Stimulated activated naive B cell treated with anti-CD40 and anti-IgM and Interleukin-4, amounts not matched to agents 10 μg/mL and 1 μg/mL and 100 μg/mL, for 72 hours (primary cell): ENCODE results near the gene GRWD1.

Source experiments
- ATAC-seq, 2 donors: fragments of 150-1000 bp; cut with Tn5 transposase; replicated peaks; 2 replicates each; pipeline ENCODE4 v1.10.0; 2021; ENCODE audit warnings: moderate library complexity in 1 of 2
- DNase-seq: peaks from one replicate; pipeline ENCODE4 v3.0.0; 2021
- H3K27ac Mint-ChIP-seq: one replicate; pipeline ENCODE4 v1.8.0; 2022; ENCODE audit warnings: mild to moderate bottlenecking, mixed read lengths
- H3K27me3 Mint-ChIP-seq, 2 donors: one replicate each; pipeline ENCODE4 v1.8.0; 2022; ENCODE audit warnings: mixed read lengths in 2 of 2
- H3K36me3 Mint-ChIP-seq, 2 donors: one replicate each; pipeline ENCODE4 v1.8.0; 2022; ENCODE audit warnings: mixed read lengths in 2 of 2, mild to moderate bottlenecking in 1 of 2
- H3K4me1 Mint-ChIP-seq, 2 donors: one replicate each; pipeline ENCODE4 v1.8.0; 2022; ENCODE audit warnings: mixed read lengths in 2 of 2, mild to moderate bottlenecking in 1 of 2
- H3K4me3 Mint-ChIP-seq, 2 donors: one replicate each; pipeline ENCODE4 v1.8.0; 2022; ENCODE audit warnings: mild to moderate bottlenecking in 2 of 2, mixed read lengths in 2 of 2, moderate library complexity in 1 of 2
- H3K9me3 Mint-ChIP-seq, 2 donors: one replicate each; pipeline ENCODE4 v1.8.0; 2022; ENCODE audit warnings: mixed read lengths in 2 of 2, mild to moderate bottlenecking in 1 of 2

GRWD1 gene

GRCh38 chr19:48455171-48455907 is 9.6 kb downstream of the GRWD1 start, which contains the start of gene KCNJ14:
KCNJ14 (plus strand) TSS chr19:48455574; CDS start chr19:48461725, 6,151 bp downstream.
- H3K27ac Mint-ChIP-seq, result peak within 1 kb of the TSS; percentile 62

GRCh38 chr19:48455908-48456562 is 10.3 kb downstream of the GRWD1 start:
- Mint-ChIP-seq H3K4me3 (no peak overlapping the region), H3K27me3 (no peaks in the 10 kb centered on the region), H3K36me3 (peaks cover 35 to 62% of the 10 kb centered on the region in 2 donors), H3K4me1 (peaks cover 10 to 34% of the 10 kb centered on the region in 2 donors), H3K27ac (peak overlapping the region; percentile 62), H3K9me3 (no peaks in the 10 kb centered on the region)
- DNase-seq (no peak), ATAC-seq (peak in 1 of 2 donors; percentile 21)

More at GRCh38 chr19:48455171-48455907, 9.6 kb downstream of the GRWD1 start, which contains the start of gene KCNJ14:
- no peak for DNase-seq
- Mint-ChIP-seq H3K27me3 (no peaks in the 10 kb centered on the region), H3K36me3 (peaks cover 35 to 64% of the 10 kb centered on the region in 2 donors), H3K4me3 (no peak within 1 kb of the TSS), H3K9me3 (no peaks in the 10 kb centered on the region), H3K4me1 (peaks cover 10 to 34% of the 10 kb centered on the region in 2 donors)
- ATAC-seq, result no peak

- DNase-seq, result no peak
- H3K9me3 Mint-ChIP-seq, result no peaks in the 10 kb centered on the region
- H3K27me3 Mint-ChIP-seq, result no peaks in the 10 kb centered on the region
- H3K36me3 Mint-ChIP-seq, result peaks cover 27 to 59% of the 10 kb centered on the region in 2 donors
- no peak overlapping the region for H3K27ac Mint-ChIP-seq
- ATAC-seq, result no peak
- peaks cover 10 to 28% of the 10 kb centered on the region in 2 donors for H3K4me1 Mint-ChIP-seq
- H3K4me3 Mint-ChIP-seq, result no peak overlapping the region
These were observed 11.1 kb downstream of the GRWD1 start for GRCh38 chr19:48456864-48457263.

GRCh38 chr19:48458016-48458415 is 12.2 kb downstream of the GRWD1 start:
- Mint-ChIP-seq H3K4me1 (peaks cover 12 to 23% of the 10 kb centered on the region in 2 donors), H3K36me3 (peaks cover 30 to 58% of the 10 kb centered on the region in 2 donors), H3K9me3 (peaks cover 0 to 1% of the 10 kb centered on the region in 2 donors), H3K27ac (no peak overlapping the region), H3K4me3 (no peak overlapping the region), H3K27me3 (no peaks in the 10 kb centered on the region)
- DNase-seq (no peak), ATAC-seq (no peak)

GRCh38 chr19:48461651-48461981 is 15.8 kb downstream of the GRWD1 start:
- DNase-seq (no peak), ATAC-seq (no peak)
- Mint-ChIP-seq H3K36me3 (peaks cover 27 to 51% of the 10 kb centered on the region in 2 donors), H3K9me3 (peaks cover 0 to 1% of the 10 kb centered on the region in 2 donors), H3K4me3 (no peak overlapping the region), H3K27me3 (no peaks in the 10 kb centered on the region), H3K4me1 (peaks cover 0 to 2% of the 10 kb centered on the region in 2 donors), H3K27ac (no peak overlapping the region)

- DNase-seq (no peak), ATAC-seq (peak; percentile 50 to 62)
- Mint-ChIP-seq H3K4me3 (no peak overlapping the region), H3K27me3 (no peaks in the 10 kb centered on the region), H3K9me3 (peaks cover 0 to 1% of the 10 kb centered on the region in 2 donors), H3K4me1 (peaks cover 0 to 2% of the 10 kb centered on the region in 2 donors), H3K36me3 (peaks cover 24 to 48% of the 10 kb centered on the region in 2 donors), H3K27ac (no peak overlapping the region)
These were observed 16.3 kb downstream of the GRWD1 start for GRCh38 chr19:48461982-48462655.

- Mint-ChIP-seq H3K27ac (no peak overlapping the region), H3K4me1 (peaks cover 8 to 18% of the 10 kb centered on the region in 2 donors), H3K36me3 (peaks cover 18 to 32% of the 10 kb centered on the region in 2 donors), H3K9me3 (peaks cover 0 to 1% of the 10 kb centered on the region in 2 donors), H3K27me3 (no peaks in the 10 kb centered on the region), H3K4me3 (no peak overlapping the region)
- ATAC-seq (no peak), DNase-seq (no peak)
These were observed 19.4 kb downstream of the GRWD1 start for GRCh38 chr19:48465215-48465614.

- Mint-ChIP-seq H3K9me3 (peaks cover 0 to 1% of the 10 kb centered on the region in 2 donors), H3K36me3 (peaks cover 22 to 34% of the 10 kb centered on the region in 2 donors), H3K4me3 (no peak overlapping the region), H3K4me1 (peaks cover 11 to 29% of the 10 kb centered on the region in 2 donors), H3K27ac (no peak overlapping the region), H3K27me3 (no peaks in the 10 kb centered on the region)
- ATAC-seq (no peak), DNase-seq (no peak)
These were observed 21.0 kb downstream of the GRWD1 start for GRCh38 chr19:48466561-48467325.

- H3K27ac Mint-ChIP-seq, result peak overlapping the region; percentile 93
These were observed 23.0 kb downstream of the GRWD1 start for GRCh38 chr19:48468772-48469288.

GRCh38 chr19:48469289-48469881 is 23.6 kb downstream of the GRWD1 start, which contains the start of gene CYTH2:
CYTH2 (plus strand) TSS chr19:48469369; CDS start chr19:48469508, 139 bp downstream.
- peaks cover 13 to 42% of the 10 kb centered on the region in 2 donors for H3K4me1 Mint-ChIP-seq
- H3K27ac Mint-ChIP-seq, result peak within 1 kb of the TSS; percentile 93
- H3K4me3 Mint-ChIP-seq, result peak within 1 kb of the TSS; percentile 83 to 89
- H3K27me3 Mint-ChIP-seq, result no peaks in the 10 kb centered on the region
- DNase-seq (peak; percentile 62), ATAC-seq (peak; percentile 30 to 37)
- no peaks in the 10 kb centered on the region for H3K9me3 Mint-ChIP-seq
- peaks cover 26 to 34% of the 10 kb centered on the region in 2 donors for H3K36me3 Mint-ChIP-seq

More at GRCh38 chr19:48468772-48469288, 23.0 kb downstream of the GRWD1 start:
- Mint-ChIP-seq H3K4me1 (peaks cover 12 to 39% of the 10 kb centered on the region in 2 donors), H3K9me3 (no peaks in the 10 kb centered on the region), H3K4me3 (peak overlapping the region; percentile 83 to 89), H3K27me3 (no peaks in the 10 kb centered on the region), H3K36me3 (peaks cover 28 to 37% of the 10 kb centered on the region in 2 donors)
- DNase-seq (peak; percentile 100), ATAC-seq (peak; percentile 92)

GRCh38 chr19:48469934-48470680 is 24.3 kb downstream of the GRWD1 start:
- Mint-ChIP-seq H3K4me3 (peak overlapping the region; percentile 83 to 89), H3K9me3 (no peaks in the 10 kb centered on the region), H3K27ac (peak overlapping the region; percentile 56), H3K36me3 (peaks cover 30 to 40% of the 10 kb centered on the region in 2 donors), H3K4me1 (peaks cover 14 to 46% of the 10 kb centered on the region in 2 donors), H3K27me3 (no peaks in the 10 kb centered on the region)
- DNase-seq (no peak), ATAC-seq (no peak)

GRCh38 chr19:48470856-48471255 is 25.1 kb downstream of the GRWD1 start:
- H3K4me1 Mint-ChIP-seq, result peaks cover 14 to 46% of the 10 kb centered on the region in 2 donors
- no peak overlapping the region for H3K27ac Mint-ChIP-seq
- peak overlapping the region in 1 of 2 donors; percentile 19 for H3K4me3 Mint-ChIP-seq
- ATAC-seq, result no peak
- H3K9me3 Mint-ChIP-seq, result no peaks in the 10 kb centered on the region
- H3K36me3 Mint-ChIP-seq, result peaks cover 38 to 42% of the 10 kb centered on the region in 2 donors
- DNase-seq, result no peak
- no peaks in the 10 kb centered on the region for H3K27me3 Mint-ChIP-seq
